HepG2 (cell line): ENCODE data around the gene PNLIPRP2. TPM values are rescaled to one million over a fixed set of nuclear protein-coding genes. Genes with fewer than 3 reads are reported as not detected.

Source experiments
- ATAC-seq: fragments of 200-7000 bp; cut with Tn5 transposase; 3 replicates; pipeline ENCODE4 v1.9.1; 2020; ENCODE audit warnings: mild to moderate bottlenecking, moderate library complexity
- BruUV-seq: library from RNA; stranded (reverse); fragments of 400-500 nt; replicated peaks from 2 replicates; lab custom pipeline; 2021; lab: Mats Ljungman, UMichigan
- CTCF ChIA-PET: fragments of 300-600 bp; formaldehyde crosslinking; extraction: SDS; loops from one replicate; lab custom pipeline; 2021; ENCODE audit warnings: low total read pairs, inconsistent platforms, low intra/inter-chr PET ratio; lab: Yijun Ruan, JAX
- POLR2A ChIA-PET: fragments of 350-600 bp; sonication (Branson Sonifier 250); formaldehyde crosslinking; loops from one replicate; lab custom pipeline; 2020; ENCODE audit warnings: antibody characterized with exemption, inconsistent platforms; lab: Yijun Ruan, JAX
- DNase-seq: peaks from one replicate; pipeline ENCODE4 v3.0.0-alpha.2; 2015; ENCODE audit warnings: low spot score
- FAIRE-seq: peaks from 3 replicates; lab custom pipeline; 2011; peaks lifted over from hg19 to GRCh38; lab: Jason Lieb, UNC
- H2AFZ ChIP-seq: one replicate; pipeline ENCODE4 v1.6.1; 2011; ENCODE audit warnings: low read length, inconsistent platforms
- H3K27ac ChIP-seq: fragments of 300-600 bp; 3 replicates; pipeline ENCODE4 v1.8.0; 2011; ENCODE audit warnings: mixed run types, mild to moderate bottlenecking, mixed read lengths, low read length, inconsistent platforms; ENCODE audit not compliant: insufficient read depth; ENCODE audit errors: extremely low read length
- H3K27me3 ChIP-seq, 2 experiments: fragments of 200-600 bp in 1 of 2; 2 replicates in 1 of 2; 3 replicates in 1 of 2; pipeline versions ENCODE4 v1.6.0 to v1.8.0; 2011; ENCODE audit warnings: low read length in 2 of 2, mild to moderate bottlenecking in 2 of 2, moderate library complexity in 2 of 2, inconsistent platforms in 1 of 2; ENCODE audit not compliant: insufficient read depth in 2 of 2, control insufficient read depth in 1 of 2
- H3K36me3 ChIP-seq, 2 experiments: fragments of 200-600 bp in 1 of 2; replicated peaks in 1 of 2; 2 replicates in 1 of 2; 3 replicates in 1 of 2; pipeline versions ENCODE4 v1.5.1 to v1.8.0; 2011; ENCODE audit warnings: low read length in 2 of 2, inconsistent platforms in 1 of 2; ENCODE audit not compliant: insufficient read depth in 2 of 2, control insufficient read depth in 1 of 2
- H3K4me1 ChIP-seq: 2 replicates; pipeline ENCODE4 v1.5.1; 2012; ENCODE audit warnings: low read length, inconsistent platforms; ENCODE audit not compliant: insufficient read depth
- H3K4me2 ChIP-seq: 2 replicates; pipeline ENCODE4 v1.6.0; 2011; ENCODE audit warnings: low read depth, low read length, inconsistent platforms
- H3K4me3 ChIP-seq, 3 experiments: fragments of 200-600 bp in 1 of 3; sonication (generic), shearing (Covaris generic) in 1 of 3; replicated peaks in 1 of 3; 2 replicates each; pipeline ENCODE4 v1.5.1; 2011 to 2016; ENCODE audit warnings: low read length in 3 of 3, inconsistent platforms in 2 of 3, low read depth in 2 of 3, mild to moderate bottlenecking in 2 of 3, control low read depth in 1 of 3, mixed read lengths in 1 of 3; ENCODE audit not compliant: insufficient read depth in 1 of 3
- H3K79me2 ChIP-seq: one replicate; pipeline ENCODE4 v1.6.1; 2011; ENCODE audit warnings: low read length, inconsistent platforms; ENCODE audit not compliant: insufficient read depth
- H3K9ac ChIP-seq: 2 replicates; pipeline ENCODE4 v1.6.0; 2011; ENCODE audit warnings: mild to moderate bottlenecking, low read depth, low read length, inconsistent platforms; ENCODE audit not compliant: insufficient read depth
- H3K9me3 ChIP-seq: 2 replicates; pipeline ENCODE4 v1.5.1; 2012; ENCODE audit warnings: mild to moderate bottlenecking, low read length
- H4K20me1 ChIP-seq: 2 replicates; pipeline ENCODE4 v1.6.0; 2011; ENCODE audit warnings: inconsistent platforms, mild to moderate bottlenecking, low read length, moderate library complexity; ENCODE audit not compliant: insufficient read depth
- DDIT3 ChIP-seq: sonication (generic); formaldehyde crosslinking; IDR thresholded peaks from 2 replicates; pipeline ENCODE4 v1.4.0; 2020; ENCODE audit warnings: mild to moderate bottlenecking, missing genetic modification reagents
- GFI1 ChIP-seq: sonication (generic); formaldehyde crosslinking; IDR thresholded peaks from 2 replicates; pipeline ENCODE4 v1.5.0; 2020; ENCODE audit warnings: missing genetic modification reagents, mild to moderate bottlenecking, borderline replicate concordance
- MEIS2 ChIP-seq: sonication (generic); formaldehyde crosslinking; IDR thresholded peaks from 2 replicates; pipeline ENCODE4 v1.9.0; 2021; ENCODE audit warnings: mild to moderate bottlenecking, missing genetic modification reagents
- NFIC ChIP-seq: IDR thresholded peaks from 2 replicates; pipeline ENCODE4 v1.6.1; 2012; ENCODE audit warnings: mild to moderate bottlenecking, low read length, inconsistent platforms
- NFYB ChIP-seq: sonication (generic); formaldehyde crosslinking; IDR thresholded peaks from 2 replicates; pipeline ENCODE4 v1.4.0; 2020; ENCODE audit warnings: missing genetic modification reagents
- NONO ChIP-seq, 2 experiments: fragments of 450-650 bp in 1 of 2; sonication (generic) in 1 of 2; formaldehyde crosslinking in 1 of 2; IDR thresholded peaks in 1 of 2; conservative IDR thresholded peaks in 1 of 2; 2 replicates each; pipeline versions ENCODE4 v1.6.1 to v1.8.0; 2017 to 2022; ENCODE audit warnings: mild to moderate bottlenecking in 1 of 2, missing genetic modification reagents in 1 of 2, moderate library complexity in 1 of 2
- RARG ChIP-seq: sonication (generic); formaldehyde crosslinking; IDR thresholded peaks from 2 replicates; pipeline ENCODE4 v1.4.0; 2020; ENCODE audit warnings: low read depth, mild to moderate bottlenecking, missing genetic modification reagents
- RFXANK ChIP-seq: IDR thresholded peaks from 2 replicates; pipeline ENCODE4 v1.6.1; 2016
- RNF2 ChIP-seq: fragments of 450-650 bp; conservative IDR thresholded peaks from 2 replicates; pipeline ENCODE4 v1.6.1; 2016; ENCODE audit warnings: low read depth
- SP1 ChIP-seq, 2 experiments: fragments of 450-650 bp in 1 of 2; sonication (generic) in 1 of 2; formaldehyde crosslinking in 1 of 2; IDR thresholded peaks; 2 replicates each; pipeline versions ENCODE4 v1.4.0 to v1.6.1; 2016 to 2020; ENCODE audit warnings: missing genetic modification reagents in 1 of 2
- TOE1 ChIP-seq: sonication (generic); formaldehyde crosslinking; IDR thresholded peaks from 2 replicates; pipeline ENCODE4 v1.4.0; 2020; ENCODE audit warnings: mild to moderate bottlenecking, missing genetic modification reagents
- ZEB1 ChIP-seq: IDR thresholded peaks from 2 replicates; pipeline ENCODE4 v1.6.1; 2012; ENCODE audit warnings: mild to moderate bottlenecking, low read depth, inconsistent platforms; ENCODE audit not compliant: insufficient replicate concordance
- ZNF121 ChIP-seq: sonication (generic); formaldehyde crosslinking; IDR thresholded peaks from 2 replicates; pipeline ENCODE4 v1.5.0; 2020; ENCODE audit warnings: mild to moderate bottlenecking, missing genetic modification reagents
- ZNF460 ChIP-seq: sonication (generic); formaldehyde crosslinking; IDR thresholded peaks from 2 replicates; pipeline ENCODE4 v1.5.1; 2020; ENCODE audit warnings: missing genetic modification reagents, mild to moderate bottlenecking, borderline replicate concordance
- ZNF574 ChIP-seq: sonication (generic); formaldehyde crosslinking; IDR thresholded peaks from 2 replicates; pipeline ENCODE4 v1.4.0; 2020; ENCODE audit warnings: missing genetic modification reagents
- ZNF577 ChIP-seq: sonication (generic); formaldehyde crosslinking; IDR thresholded peaks from 2 replicates; pipeline ENCODE4 v1.4.0; 2020; ENCODE audit warnings: mild to moderate bottlenecking, low read depth, missing genetic modification reagents, borderline replicate concordance
- ZNF749 ChIP-seq: sonication (generic); formaldehyde crosslinking; IDR thresholded peaks from 2 replicates; pipeline ENCODE4 v1.8.0; 2022; ENCODE audit warnings: mild to moderate bottlenecking, missing genetic modification reagents, moderate library complexity, borderline replicate concordance
- WGBS: methylation state at CpG from one replicate; pipeline ENCODE4 v1.1.6; 2017; ENCODE audit warnings: low lambda C conversion rate; 5-methylcytosine and 5-hydroxymethylcytosine counted together
- in situ Hi-C: cut with HindIII; loops from 2 replicates; pipeline ENCODE4 v1.10.0; 2017; ENCODE audit warnings: low pct_unique_long_range_greater_than_20kb; ENCODE audit not compliant: extremely low pct_ligation_motif_present
- intact Hi-C: fragments of 100-400 bp; cut with micrococcal nuclease; formaldehyde crosslinking; loops from one replicate; pipeline ENCODE4 v1.10.0; 2022; ENCODE audit not compliant: unreplicated experiment
- polyA plus RNA-seq, 8 experiments: library from polyadenylated mRNA; depleted of rRNA in 3 of 8; stranded (reverse) in 7 of 8; unstranded in 1 of 8; fragments of >200 nt; fragmentation: Illumina TruSeq in 4 of 8; extraction: Trizol in 4 of 8; gene quantifications; 2 replicates each; pipeline versions ENCODE4 v1.2.1 to v1.2.3, GENCODE V29; 2011 to 2016; ENCODE audit warnings: low read depth in 4 of 8, missing spikeins in 1 of 8, mixed read lengths in 1 of 8; ENCODE audit not compliant: insufficient read depth in 1 of 8
- total RNA-seq, 5 experiments: library from RNA; depleted of rRNA; stranded (reverse); fragments of >200 nt; fragmentation: Illumina TruSeq; extraction: Trizol; gene quantifications; 2 replicates each; pipeline ENCODE4 v1.2.3, GENCODE V29; 2016; ENCODE audit warnings: low read depth in 1 of 5
- TF ChIP-seq, protein P1 (sequence below): sonication (generic); formaldehyde crosslinking; IDR thresholded peaks from 2 replicates; pipeline ENCODE4 v1.8.0; 2022; ENCODE audit warnings: mild to moderate bottlenecking, missing genetic modification reagents, moderate library complexity

PNLIPRP2 gene
- total and polyA plus RNA-seq, 2 of the 13 experiments (the other 11 are each of a cell fraction or from before 2014, with no cell fraction given), result 0.21 to 0.97 TPM

GRCh38 chr10:116646502-116646901, 25.7 kb downstream of the PNLIPRP2 start:
- Histone ChIP-seq H3K4me1 (no peaks in the 10 kb centered on the region), H3K9me3 (no peaks in the 10 kb centered on the region), H3K27ac (no peak overlapping the region), H3K27me3 (no peaks in the 10 kb centered on the region; a peak in 1 of 5 replicates), H3K9ac (no peak overlapping the region), H3K79me2 (no peaks in the 10 kb centered on the region), H2AFZ (no peak overlapping the region), H3K4me2 (no peak overlapping the region)
- in situ Hi-C loops (no loop called here), intact Hi-C loops (no loop called here)
- 85% methylated on average over 2 of the region's 5 CpGs for WGBS
- POLR2A ChIA-PET, result no interaction called here
- ATAC-seq (no peak), DNase-seq (no peak), FAIRE-seq (no peak)
- no TSS peak for BruUV-seq
- CTCF ChIA-PET, result no interaction called here
- no peak for TF ChIP-seq NFIC
- no peak for TF ChIP-seq RFXANK
- no peak for TF ChIP-seq ZNF121 (CRISPR knock-in tag)
- no peak for TF ChIP-seq RARG (CRISPR knock-in tag)
- TF ChIP-seq NFYB (CRISPR knock-in tag), result no peak
- TF ChIP-seq DDIT3 (CRISPR knock-in tag), result no peak
- no peak for TF ChIP-seq ZNF574
- no peak for TF ChIP-seq TOE1 (CRISPR knock-in tag)
- no peak for TF ChIP-seq SP1 (IDR thresholded peaks at IDR 0.05)
- TF ChIP-seq SP1 (CRISPR knock-in tag; IDR thresholded peaks at IDR 0.05), result no peak
- TF ChIP-seq ZNF749 (CRISPR knock-in tag), result no peak
- no peak for TF ChIP-seq MEIS2
- no peak for TF ChIP-seq ZNF460 (CRISPR knock-in tag)
- no peak for TF ChIP-seq GFI1 (CRISPR knock-in tag)
- no peak for TF ChIP-seq ZNF577 (CRISPR knock-in tag)
- TF ChIP-seq, protein P1, sequence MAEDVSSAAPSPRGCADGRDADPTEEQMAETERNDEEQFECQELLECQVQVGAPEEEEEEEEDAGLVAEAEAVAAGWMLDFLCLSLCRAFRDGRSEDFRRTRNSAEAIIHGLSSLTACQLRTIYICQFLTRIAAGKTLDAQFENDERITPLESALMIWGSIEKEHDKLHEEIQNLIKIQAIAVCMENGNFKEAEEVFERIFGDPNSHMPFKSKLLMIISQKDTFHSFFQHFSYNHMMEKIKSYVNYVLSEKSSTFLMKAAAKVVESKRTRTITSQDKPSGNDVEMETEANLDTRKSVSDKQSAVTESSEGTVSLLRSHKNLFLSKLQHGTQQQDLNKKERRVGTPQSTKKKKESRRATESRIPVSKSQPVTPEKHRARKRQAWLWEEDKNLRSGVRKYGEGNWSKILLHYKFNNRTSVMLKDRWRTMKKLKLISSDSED (CRISPR knock-in tag), result no peak
- no peak for TF ChIP-seq NONO (IDR thresholded peaks at IDR 0.05)
- no peak for TF ChIP-seq NONO (CRISPR knock-in tag; conservative IDR thresholded peaks at IDR 0.05)
- no peak for TF ChIP-seq RNF2
- TF ChIP-seq ZEB1, result no peak
- TF ChIP-seq, all 625 proteins: peak for 0
- H3K4me3 ChIP-seq, result no peak overlapping the region
- no peaks in the 10 kb centered on the region for H4K20me1 ChIP-seq
- no peaks in the 10 kb centered on the region for H3K36me3 ChIP-seq
